HFFc6 (cell line): ENCODE results near the gene PAPPA. TPM values are rescaled to one million over a fixed set of nuclear protein-coding genes. Genes with fewer than 3 reads are reported as not detected.
A peak's percentile ranks its signal among the peaks of the same experiment; 100 is the strongest.

Experiments used
- DNase-seq: peaks from one replicate; pipeline ENCODE4 v3.0.0-alpha.2; 2018
- H3K27ac Mint-ChIP-seq: 2 replicates; pipeline ENCODE4 v1.8.0; 2020; ENCODE audit warnings: mild to moderate bottlenecking, mixed read lengths
- H3K27me3 Mint-ChIP-seq: 2 replicates; pipeline ENCODE4 v1.8.0; 2021; ENCODE audit warnings: mild to moderate bottlenecking, moderate library complexity, mixed read lengths; ENCODE audit not compliant: insufficient read depth
- H3K36me3 Mint-ChIP-seq: 2 replicates; pipeline ENCODE4 v1.8.0; 2021; ENCODE audit warnings: low read depth, mixed read lengths
- H3K4me1 Mint-ChIP-seq: 2 replicates; pipeline ENCODE4 v1.8.0; 2020; ENCODE audit warnings: low read depth, mixed read lengths
- H3K4me3 Mint-ChIP-seq: 2 replicates; pipeline ENCODE4 v1.8.0; 2020; ENCODE audit warnings: mild to moderate bottlenecking, moderate library complexity, mixed read lengths
- H3K9me3 Mint-ChIP-seq: 2 replicates; pipeline ENCODE4 v1.8.0; 2020; ENCODE audit warnings: mild to moderate bottlenecking, mixed read lengths
- total RNA-seq, 6 experiments: library from RNA; stranded (reverse); fragmentation: NEBNext Ultra II Directional; extraction: Animal tissue kit (Norgen Biotek cat#: 25700); gene quantifications; 2 replicates in 1 of 6; 3 replicates in 5 of 6; pipeline ENCODE4 v1.2.3, GENCODE V29; 2021
- TF ChIP-seq, protein P1 (sequence below): fragments of 200-600 bp; sonication (generic); IDR thresholded peaks from 2 replicates; pipeline ENCODE4 v1.5.0; 2021; ENCODE audit warnings: antibody characterized with exemption, mild to moderate bottlenecking

PAPPA gene
- total RNA-seq, 6 experiments from 2014 or later: 8.2 to 13.2 (median 12.3) TPM

DNA sequence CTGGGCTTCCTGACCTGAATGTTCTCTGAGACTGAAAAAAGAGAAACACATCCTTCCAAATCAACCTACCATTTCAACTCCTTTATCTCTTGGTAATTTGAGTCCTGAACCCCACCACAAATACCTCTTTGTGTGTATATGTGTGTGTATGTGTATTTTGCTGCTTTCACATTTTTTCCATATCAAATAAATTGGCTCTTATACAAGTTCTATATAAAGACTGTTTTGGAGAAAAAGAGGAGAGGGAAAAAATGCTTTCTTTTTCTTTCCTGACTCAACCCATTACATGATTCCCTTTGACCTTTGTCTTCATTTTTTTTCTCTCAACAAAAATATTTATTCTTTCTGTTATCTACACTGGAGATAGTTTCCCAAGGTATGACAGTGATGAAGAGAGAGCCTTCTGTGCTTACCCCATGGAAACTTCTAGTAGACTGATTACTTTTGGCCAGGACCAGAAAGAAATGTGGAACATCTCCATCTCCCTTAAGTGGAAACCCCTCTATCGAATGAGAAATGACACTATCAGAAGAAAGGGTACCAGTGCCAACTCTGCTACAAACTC is 85.3 kb downstream of the PAPPA start:
- H3K36me3 Mint-ChIP-seq: peaks cover 41% of the 10 kb centered on the region
- TF ChIP-seq, protein P1, sequence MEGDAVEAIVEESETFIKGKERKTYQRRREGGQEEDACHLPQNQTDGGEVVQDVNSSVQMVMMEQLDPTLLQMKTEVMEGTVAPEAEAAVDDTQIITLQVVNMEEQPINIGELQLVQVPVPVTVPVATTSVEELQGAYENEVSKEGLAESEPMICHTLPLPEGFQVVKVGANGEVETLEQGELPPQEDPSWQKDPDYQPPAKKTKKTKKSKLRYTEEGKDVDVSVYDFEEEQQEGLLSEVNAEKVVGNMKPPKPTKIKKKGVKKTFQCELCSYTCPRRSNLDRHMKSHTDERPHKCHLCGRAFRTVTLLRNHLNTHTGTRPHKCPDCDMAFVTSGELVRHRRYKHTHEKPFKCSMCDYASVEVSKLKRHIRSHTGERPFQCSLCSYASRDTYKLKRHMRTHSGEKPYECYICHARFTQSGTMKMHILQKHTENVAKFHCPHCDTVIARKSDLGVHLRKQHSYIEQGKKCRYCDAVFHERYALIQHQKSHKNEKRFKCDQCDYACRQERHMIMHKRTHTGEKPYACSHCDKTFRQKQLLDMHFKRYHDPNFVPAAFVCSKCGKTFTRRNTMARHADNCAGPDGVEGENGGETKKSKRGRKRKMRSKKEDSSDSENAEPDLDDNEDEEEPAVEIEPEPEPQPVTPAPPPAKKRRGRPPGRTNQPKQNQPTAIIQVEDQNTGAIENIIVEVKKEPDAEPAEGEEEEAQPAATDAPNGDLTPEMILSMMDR: no peak
- 0 out of 2 replicates have a peak overlapping the region, but pooled peaks have one; percentile 3 for H3K4me3 Mint-ChIP-seq
- no peak for DNase-seq
- H3K27me3 Mint-ChIP-seq: peaks cover 1% of the 10 kb centered on the region; the same call in 1 of the 2 replicates
- H3K27ac Mint-ChIP-seq: peak overlapping the region; percentile 82
- no peaks in the 10 kb centered on the region for H3K9me3 Mint-ChIP-seq
- peaks cover 53% of the 10 kb centered on the region for H3K4me1 Mint-ChIP-seq

DNA sequence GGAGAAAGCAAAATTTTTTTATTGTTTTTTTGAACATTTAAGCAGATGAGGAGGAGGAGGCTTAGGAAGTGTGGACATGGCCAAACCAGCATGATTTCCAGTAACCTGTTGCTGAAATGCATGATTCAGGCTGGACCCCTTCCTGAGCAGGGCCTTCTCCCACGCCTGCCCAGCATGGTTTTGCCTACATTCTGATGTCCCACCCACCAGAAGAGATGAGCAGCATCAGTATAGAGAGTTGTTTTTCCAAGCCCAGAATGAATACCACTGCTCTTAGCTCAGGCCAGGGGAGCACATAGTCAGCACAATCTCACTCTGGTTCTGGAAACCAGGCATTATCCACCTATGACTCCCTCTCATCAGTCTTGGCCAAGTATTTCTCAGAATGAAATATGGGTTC is 90.1 kb downstream of the PAPPA start:
- H3K27ac Mint-ChIP-seq: no peak overlapping the region
- H3K36me3 Mint-ChIP-seq: peaks cover 23% of the 10 kb centered on the region
- H3K4me1 Mint-ChIP-seq: peaks cover 8% of the 10 kb centered on the region
- TF ChIP-seq, protein P1: no peak
- no peaks in the 10 kb centered on the region for H3K9me3 Mint-ChIP-seq
- H3K4me3 Mint-ChIP-seq: no peak overlapping the region
- DNase-seq: no peak
- H3K27me3 Mint-ChIP-seq: no peaks in the 10 kb centered on the region

DNA sequence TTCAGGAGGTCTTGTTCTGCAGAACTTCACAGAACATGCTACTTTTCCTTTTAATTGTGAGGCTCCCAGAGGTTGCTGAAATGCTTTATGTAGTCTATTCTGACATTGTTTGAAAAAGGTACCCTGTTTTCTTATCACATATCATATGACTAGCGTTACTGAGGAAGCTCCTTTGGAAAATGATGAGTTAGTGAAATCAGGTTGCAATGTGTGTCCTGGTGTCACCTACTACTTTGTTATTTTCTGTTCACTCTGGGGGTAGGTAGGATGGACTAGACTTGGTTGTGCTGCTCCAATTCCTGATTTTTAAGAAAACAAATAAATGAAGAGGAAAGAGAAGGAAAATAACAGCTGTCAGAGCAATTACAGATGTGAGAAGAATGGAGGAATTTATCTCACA is 93.7 kb downstream of the PAPPA start:
- Mint-ChIP-seq H3K27ac (no peak overlapping the region), H3K27me3 (no peaks in the 10 kb centered on the region; the same call in 1 of the 2 replicates), H3K4me1 (no peaks in the 10 kb centered on the region; the same call in 1 of the 2 replicates), H3K9me3 (no peaks in the 10 kb centered on the region), H3K4me3 (no peak overlapping the region), H3K36me3 (peaks cover 18% of the 10 kb centered on the region)
- DNase-seq: no peak
- TF ChIP-seq, protein P1: no peak

DNA sequence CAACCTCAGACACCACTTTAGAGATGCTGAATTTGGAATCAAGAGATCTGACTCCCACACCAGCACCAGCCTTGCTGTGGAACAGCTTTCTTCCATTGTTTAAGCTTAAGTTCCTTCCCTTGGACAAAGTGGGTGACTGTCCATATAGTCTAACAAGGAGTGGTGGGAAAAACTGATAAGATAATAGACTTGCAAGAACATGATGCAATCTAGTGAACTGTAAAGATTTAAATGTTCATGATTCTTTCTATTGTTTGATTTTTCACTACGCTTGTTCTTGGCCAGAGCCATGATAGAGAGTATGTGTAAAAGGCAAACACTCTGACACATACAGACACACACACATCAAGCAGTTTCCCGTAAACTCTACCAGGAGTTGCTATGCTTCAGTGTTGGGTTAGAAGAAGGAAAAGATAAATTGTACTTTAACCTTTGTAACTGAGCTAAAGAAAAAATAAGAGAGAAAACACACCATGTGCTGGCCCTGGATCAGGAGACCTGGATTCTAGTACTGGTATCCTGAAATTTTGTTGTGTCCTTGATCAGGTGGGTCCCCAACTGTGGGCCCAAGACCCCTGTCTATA is 94.3 kb downstream of the PAPPA start:
- no peaks in the 10 kb centered on the region; the same call in 1 of the 2 replicates for H3K27me3 Mint-ChIP-seq
- no peak for DNase-seq
- TF ChIP-seq, protein P1: no peak
- no peaks in the 10 kb centered on the region for H3K9me3 Mint-ChIP-seq
- H3K4me3 Mint-ChIP-seq: no peak overlapping the region
- H3K4me1 Mint-ChIP-seq: no peaks in the 10 kb centered on the region; the same call in 1 of the 2 replicates
- H3K27ac Mint-ChIP-seq: no peak overlapping the region
- peaks cover 15% of the 10 kb centered on the region for H3K36me3 Mint-ChIP-seq

DNA sequence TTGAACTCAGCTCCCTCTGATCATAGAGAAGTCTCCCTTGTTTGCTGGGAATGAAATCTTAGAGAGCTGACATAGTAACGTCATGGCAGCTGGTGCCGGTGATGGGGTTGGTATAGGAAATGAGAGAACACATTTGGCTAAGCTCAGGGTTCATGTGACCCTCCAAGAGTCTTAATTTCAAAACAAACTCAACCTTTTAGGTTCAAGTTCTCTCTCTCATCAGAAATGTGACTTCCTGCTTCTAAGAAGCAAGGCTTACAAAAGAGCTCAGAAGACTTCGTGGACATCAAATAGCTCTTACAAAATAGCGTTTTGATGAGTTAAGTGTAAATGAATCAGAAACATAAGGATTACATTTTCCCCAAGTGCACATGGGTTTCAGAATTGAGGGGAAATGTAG is 97.3 kb downstream of the PAPPA start:
- Mint-ChIP-seq H3K27ac (no peak overlapping the region), H3K36me3 (peaks cover 5% of the 10 kb centered on the region; the same call in 1 of the 2 replicates), H3K4me1 (no peaks in the 10 kb centered on the region), H3K9me3 (no peaks in the 10 kb centered on the region), H3K27me3 (no peaks in the 10 kb centered on the region; the same call in 1 of the 2 replicates), H3K4me3 (no peak overlapping the region)
- TF ChIP-seq, protein P1: no peak
- no peak for DNase-seq
